Stomach (tissue), 9 donors: Measurements from ENCODE around the gene TMEM38A. TPM values are rescaled to one million over a fixed set of nuclear protein-coding genes. Genes with fewer than 3 reads are reported as not detected.
"Not testable (repeated sequence)": the region's sequence is repeated elsewhere in the genome, so short reads cannot be mapped to it uniquely, and the experiment has no call there.

Source experiments
- DNase-seq, 2 donors: peaks; one replicate each; pipeline versions ENCODE4 v3.0.0 to v3.0.0-alpha.2; 2013 to 2019
- H3K27ac ChIP-seq, 5 donors: fragments of 200-600 bp in 4 of 5; sonication (generic) in 4 of 5; one replicate each; pipeline ENCODE4 v1.5.1; 2013 to 2019; ENCODE audit warnings: mild to moderate bottlenecking in 1 of 5, moderate library complexity in 1 of 5
- H3K27me3 ChIP-seq, 3 donors: fragments of 200-600 bp; sonication (generic); one replicate each; pipeline ENCODE4 v1.5.1; 2017 to 2019; ENCODE audit warnings: mixed run types in 1 of 3
- H3K36me3 ChIP-seq, 4 donors: fragments of 200-600 bp; sonication (generic); 1 replicate in 3 of 4; 2 replicates in 1 of 4; pipeline ENCODE4 v1.5.1; 2016 to 2019
- H3K4me1 ChIP-seq, 4 donors: fragments of 200-600 bp; sonication (generic); one replicate each; pipeline ENCODE4 v1.5.1; 2016 to 2019
- H3K4me3 ChIP-seq, 4 donors: fragments of 200-600 bp; sonication (generic) in 3 of 4; one replicate each; pipeline ENCODE4 v1.5.1; 2016 to 2019; ENCODE audit warnings: mild to moderate bottlenecking in 1 of 4
- H3K9me3 ChIP-seq, 4 donors: fragments of 200-600 bp; sonication (generic); one replicate each; pipeline ENCODE4 v1.5.1; 2016 to 2019
- EP300 ChIP-seq: sonication (generic); formaldehyde crosslinking; IDR thresholded peaks from one replicate; pipeline ENCODE4 v1.6.1; 2017; ENCODE audit warnings: antibody characterized with exemption
- POLR2A ChIP-seq, 4 donors: fragments of 450-650 bp; IDR thresholded peaks; one replicate each; pipeline ENCODE4 v1.6.1; 2016; ENCODE audit warnings: antibody characterized with exemption in 4 of 4, control low read depth in 2 of 4, mild to moderate bottlenecking in 1 of 4, moderate library complexity in 1 of 4
- POLR2AphosphoS5 ChIP-seq, 3 donors: sonication (generic); formaldehyde crosslinking; IDR thresholded peaks; one replicate each; pipeline ENCODE4 v1.6.1; 2016; ENCODE audit warnings: antibody characterized with exemption in 3 of 3
- WGBS, 5 donors: extraction: QIAGEN DNeasy Blood & Tissue Kit in 3 of 5; methylation state at CpG; one replicate each; pipeline versions ENCODE4 v1.1.5 to v1.1.7; 2013 to 2018; 5-methylcytosine and 5-hydroxymethylcytosine counted together
- intact Hi-C: fragments of 100-400 bp; cut with DNase I; formaldehyde crosslinking; loops from one replicate; pipeline ENCODE4 v1.15.1; 2023; ENCODE audit warnings: low total_unique reads
- polyA plus RNA-seq, 3 donors: library from polyadenylated mRNA; stranded (reverse); fragments of 200-250 nt; gene quantifications; one replicate each; pipeline ENCODE4 v1.2.3, GENCODE V29; 2013
- total RNA-seq, 5 donors: library from RNA; depleted of rRNA; stranded (reverse); fragments of >200 nt; gene quantifications; one replicate each; pipeline versions ENCODE4 v1.1.0 to v1.2.3, GENCODE V29; 2014 to 2016
- TF ChIP-seq, protein P1 (sequence below), 7 experiments: fragments of 450-650 bp in 4 of 7; fragments of 200-600 bp in 3 of 7; sonication (generic) in 3 of 7; IDR thresholded peaks; one replicate each; pipeline ENCODE4 v1.5.1; 2016 to 2019; ENCODE audit warnings: antibody characterized with exemption in 7 of 7, control low read depth in 2 of 7, mild to moderate bottlenecking in 1 of 7
- donor health status: healthy with polysubstance abuse.
- donor health status: Bipolar disorder and iron deficiency.
- donor health status: healthy.

Gene TMEM38A
- total and polyA plus RNA-seq, 8 donors: 0.58 to 69.4 (median 8.8) TPM

DNA sequence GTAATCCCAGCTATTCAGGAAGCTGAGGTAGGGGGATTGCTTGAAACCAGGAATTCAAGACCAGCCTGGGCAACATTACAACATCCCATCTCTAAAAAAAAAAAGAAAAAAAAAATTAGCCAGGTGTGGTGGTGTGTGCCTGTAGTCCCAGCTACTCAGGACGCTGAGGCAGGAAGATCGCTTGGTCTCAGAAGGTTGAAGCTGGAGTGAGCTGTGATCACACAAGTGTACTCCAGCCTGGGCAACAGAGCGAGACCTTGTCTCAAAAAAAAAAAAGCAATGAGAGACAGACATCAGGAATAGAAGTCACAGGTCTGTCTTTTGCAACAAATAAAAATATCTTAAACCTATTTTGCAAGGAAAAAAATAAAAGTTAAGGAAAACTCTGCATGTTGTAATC is 23.3 kb downstream of the TMEM38A start:
- no peak overlapping the region for H3K4me3 ChIP-seq
- TF ChIP-seq POLR2AphosphoS5 (IDR thresholded peaks at IDR 0.05): no peak
- TF ChIP-seq POLR2A (IDR thresholded peaks at IDR 0.05): no peak
- no peak for TF ChIP-seq EP300
- TF ChIP-seq, protein P1, sequence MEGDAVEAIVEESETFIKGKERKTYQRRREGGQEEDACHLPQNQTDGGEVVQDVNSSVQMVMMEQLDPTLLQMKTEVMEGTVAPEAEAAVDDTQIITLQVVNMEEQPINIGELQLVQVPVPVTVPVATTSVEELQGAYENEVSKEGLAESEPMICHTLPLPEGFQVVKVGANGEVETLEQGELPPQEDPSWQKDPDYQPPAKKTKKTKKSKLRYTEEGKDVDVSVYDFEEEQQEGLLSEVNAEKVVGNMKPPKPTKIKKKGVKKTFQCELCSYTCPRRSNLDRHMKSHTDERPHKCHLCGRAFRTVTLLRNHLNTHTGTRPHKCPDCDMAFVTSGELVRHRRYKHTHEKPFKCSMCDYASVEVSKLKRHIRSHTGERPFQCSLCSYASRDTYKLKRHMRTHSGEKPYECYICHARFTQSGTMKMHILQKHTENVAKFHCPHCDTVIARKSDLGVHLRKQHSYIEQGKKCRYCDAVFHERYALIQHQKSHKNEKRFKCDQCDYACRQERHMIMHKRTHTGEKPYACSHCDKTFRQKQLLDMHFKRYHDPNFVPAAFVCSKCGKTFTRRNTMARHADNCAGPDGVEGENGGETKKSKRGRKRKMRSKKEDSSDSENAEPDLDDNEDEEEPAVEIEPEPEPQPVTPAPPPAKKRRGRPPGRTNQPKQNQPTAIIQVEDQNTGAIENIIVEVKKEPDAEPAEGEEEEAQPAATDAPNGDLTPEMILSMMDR (IDR thresholded peaks at IDR 0.05): no peak
- H3K4me1 ChIP-seq: peaks cover 0 to 5% (median 3%) of the 10 kb centered on the region in 4 donors
- H3K27ac ChIP-seq: no peak overlapping the region
- intact Hi-C loops: no loop called here
- H3K36me3 ChIP-seq: peaks cover 22 to 38% (median 36%) of the 10 kb centered on the region in 4 donors
- peaks cover 0 to 10% (median 8%) of the 10 kb centered on the region in 4 donors for H3K9me3 ChIP-seq
- 85 to 91% (median 90%) methylated on average over 3 of the region's 3 CpGs for WGBS, 5 donors
- no peak for DNase-seq
- no peaks in the 10 kb centered on the region for H3K27me3 ChIP-seq

DNA sequence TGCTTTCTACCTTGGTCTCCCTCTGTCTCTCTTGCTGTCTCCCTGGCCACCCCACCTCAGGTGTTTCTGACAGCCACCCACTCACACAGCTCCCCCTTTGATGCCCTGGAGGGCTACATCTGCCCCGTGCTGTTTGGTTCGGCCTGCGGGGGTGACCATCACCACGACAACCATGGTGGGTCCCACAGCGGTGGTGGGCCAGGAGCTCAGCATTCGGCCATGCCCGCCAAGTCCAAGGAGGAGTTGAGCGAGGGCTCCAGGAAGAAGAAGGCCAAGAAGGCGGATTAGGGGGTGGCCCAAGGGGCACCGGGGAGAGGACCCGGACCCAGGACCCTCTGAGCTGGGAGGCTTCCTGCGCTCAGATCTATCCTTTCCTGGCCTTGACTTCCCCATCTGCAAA is 27.1 kb downstream of the TMEM38A start:
- Histone ChIP-seq H3K4me3 (no peak overlapping the region), H3K36me3 (peaks cover 0 to 2% (median under 1%) of the 10 kb centered on the region in 4 donors), H3K27me3 (no peaks in the 10 kb centered on the region), H3K4me1 (peaks cover 0 to 5% (median 3%) of the 10 kb centered on the region in 4 donors), H3K27ac (no peak overlapping the region), H3K9me3 (peaks cover 0 to 10% (median 3%) of the 10 kb centered on the region in 4 donors)
- 90 to 98% (median 93%) methylated on average over 11 to 12 of the region's 12 CpGs for WGBS, 5 donors
- no peak for DNase-seq
- intact Hi-C loops: no loop called here
- TF ChIP-seq POLR2AphosphoS5 (IDR thresholded peaks at IDR 0.05) (no peak), POLR2A (IDR thresholded peaks at IDR 0.05) (no peak), EP300 (no peak)
- TF ChIP-seq, protein P1 (IDR thresholded peaks at IDR 0.05): no peak

DNA sequence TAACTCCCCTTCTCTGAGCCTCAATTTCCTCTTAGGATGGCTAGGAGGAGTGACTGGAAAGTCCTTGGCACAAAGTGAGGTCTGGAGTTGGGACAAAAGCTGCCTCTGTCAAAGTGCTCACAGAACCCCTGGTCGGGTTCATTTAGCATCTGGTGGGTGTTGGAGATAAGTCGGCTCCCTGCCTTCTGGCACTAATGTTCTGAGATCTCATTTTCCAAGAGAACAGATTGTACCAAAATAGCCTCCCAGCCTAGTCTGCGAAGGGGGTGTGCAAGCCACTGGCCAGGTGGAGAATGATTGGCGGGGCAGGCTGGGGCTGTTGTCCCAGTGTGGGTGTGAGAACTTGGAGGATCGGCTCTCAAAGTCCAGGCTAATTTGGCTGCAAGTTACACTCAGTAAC is 38.0 kb downstream of the TMEM38A start:
- Histone ChIP-seq H3K36me3 (no peaks in the 10 kb centered on the region), H3K4me1 (no peaks in the 10 kb centered on the region), H3K4me3 (no peak overlapping the region), H3K27me3 (no peaks in the 10 kb centered on the region), H3K9me3 (no peaks in the 10 kb centered on the region), H3K27ac (no peak overlapping the region)
- no peak for DNase-seq
- 39 to 50% (median 47%) methylated on average over 5 of the region's 5 CpGs for WGBS, 5 donors
- intact Hi-C loops: no loop called here
- no peak for TF ChIP-seq POLR2AphosphoS5 (IDR thresholded peaks at IDR 0.05)
- TF ChIP-seq EP300: no peak

DNA sequence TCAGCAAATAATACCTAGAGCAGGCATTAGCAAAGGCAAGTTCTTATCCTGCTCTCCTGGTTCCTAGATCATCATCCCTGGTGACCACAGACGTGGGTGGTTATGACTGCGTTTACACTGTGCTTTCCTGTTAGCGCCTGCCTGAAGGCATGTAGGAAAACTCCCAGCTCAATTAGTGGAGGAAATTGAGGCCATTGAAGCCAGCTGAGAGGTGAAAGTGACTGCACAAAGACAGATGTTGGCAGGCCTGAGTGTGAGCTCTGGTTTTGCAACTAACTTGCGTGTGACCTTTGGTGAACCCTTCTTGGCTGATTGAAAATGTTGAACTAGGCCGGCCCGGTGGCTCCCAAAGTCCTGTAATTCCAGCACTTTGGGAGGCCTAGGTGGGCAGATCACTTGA is 41.2 kb downstream of the TMEM38A start:
- peak in 1 of 2 donors; percentile 41 for DNase-seq
- Histone ChIP-seq H3K36me3 (no peaks in the 10 kb centered on the region), H3K27me3 (no peaks in the 10 kb centered on the region), H3K4me3 (no peak overlapping the region), H3K27ac (no peak overlapping the region), H3K4me1 (no peaks in the 10 kb centered on the region), H3K9me3 (no peaks in the 10 kb centered on the region)
- 32 to 55% (median 51%) methylated on average over 6 of the region's 6 CpGs for WGBS, 5 donors
- TF ChIP-seq, protein P1 (IDR thresholded peaks at IDR 0.05): no peak
- TF ChIP-seq EP300 (no peak), POLR2AphosphoS5 (IDR thresholded peaks at IDR 0.05) (no peak), POLR2A (IDR thresholded peaks at IDR 0.05) (no peak)
- intact Hi-C loops: no loop called here

DNA sequence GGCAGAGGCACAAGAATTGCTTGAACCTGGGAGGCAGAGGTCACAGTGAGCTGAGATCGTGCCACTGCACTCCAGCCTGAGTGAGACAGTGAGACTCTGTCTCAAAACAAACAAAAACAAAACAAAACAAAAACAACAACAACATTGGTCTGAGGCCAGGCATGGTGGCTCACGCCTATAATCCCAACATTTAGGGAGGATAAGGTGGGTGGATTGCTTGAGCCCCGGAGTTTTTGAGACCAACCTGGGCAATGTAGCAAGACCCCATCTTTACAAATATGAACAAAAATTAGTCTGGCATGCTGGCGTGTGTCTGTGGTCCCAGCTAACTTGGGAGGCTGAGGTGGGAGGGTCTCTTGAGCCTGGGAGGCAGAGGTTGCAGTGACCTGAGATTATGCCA is 42.7 kb downstream of the TMEM38A start:
- H3K9me3 ChIP-seq: no peaks in the 10 kb centered on the region
- no peaks in the 10 kb centered on the region for H3K36me3 ChIP-seq
- TF ChIP-seq POLR2AphosphoS5 (IDR thresholded peaks at IDR 0.05) (no peak), EP300 (no peak), POLR2A (IDR thresholded peaks at IDR 0.05) (no peak)
- TF ChIP-seq, protein P1 (IDR thresholded peaks at IDR 0.05): no peak
- no peak for DNase-seq
- 80 to 87% (median 83%) methylated on average over 4 of the region's 4 CpGs for WGBS, 5 donors
- intact Hi-C loops: no loop called here
- H3K27ac ChIP-seq: no peak overlapping the region
- H3K4me1 ChIP-seq: no peaks in the 10 kb centered on the region
- no peaks in the 10 kb centered on the region for H3K27me3 ChIP-seq
- H3K4me3 ChIP-seq: no peak overlapping the region

DNA sequence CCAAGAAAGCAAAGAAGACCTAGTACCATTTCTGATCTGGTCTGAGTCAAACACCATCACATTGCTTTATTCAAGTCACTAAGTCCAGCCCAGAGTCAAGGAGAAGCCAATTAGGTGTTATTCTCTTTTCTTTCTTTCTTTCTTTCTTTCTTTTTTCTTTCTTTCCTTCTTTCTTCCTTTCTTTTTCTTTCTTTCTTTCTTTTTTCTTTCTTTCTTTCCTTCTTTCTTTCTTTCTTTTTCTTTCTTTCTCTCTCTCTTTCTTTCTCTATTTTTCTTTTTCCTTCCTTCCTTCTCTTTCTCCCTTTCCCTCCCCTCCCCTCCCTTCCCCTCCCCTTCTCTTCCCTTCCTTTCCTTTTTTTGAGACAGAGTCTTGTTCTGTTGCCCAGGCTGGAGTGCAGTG is 49.9 kb downstream of the TMEM38A start:
- H3K27me3 ChIP-seq, H3K4me3 ChIP-seq, H3K4me1 ChIP-seq, H3K9me3 ChIP-seq, DNase-seq, H3K36me3 ChIP-seq, H3K27ac ChIP-seq, intact Hi-C loops: not testable (repeated sequence)

DNA sequence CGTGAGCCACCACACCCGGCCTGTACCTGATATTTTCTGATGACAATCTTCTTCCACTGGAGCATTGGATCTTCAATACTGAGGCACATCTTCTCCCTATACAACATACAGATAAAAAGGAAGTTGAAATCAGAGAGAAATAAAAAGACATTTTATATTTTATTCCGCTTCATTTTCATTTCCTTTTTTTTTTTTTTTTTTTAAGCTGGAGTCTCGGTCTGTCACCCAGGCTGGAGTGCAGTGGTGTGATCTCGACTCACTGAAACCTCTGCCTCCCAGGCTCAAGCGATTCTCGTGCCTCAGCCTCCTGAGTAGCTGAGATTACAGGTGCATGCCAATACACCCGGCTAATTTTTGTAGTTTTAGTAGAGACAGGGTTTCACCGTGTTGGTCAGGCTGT is 51.4 kb downstream of the TMEM38A start:
- H3K36me3 ChIP-seq, H3K27ac ChIP-seq, H3K27me3 ChIP-seq, H3K9me3 ChIP-seq, H3K4me3 ChIP-seq, intact Hi-C loops, H3K4me1 ChIP-seq, DNase-seq: not testable (repeated sequence)
- 68 to 82% (median 77%) methylated on average over 9 of the region's 9 CpGs for WGBS, 5 donors
